ENCODE data around the gene SUPT4H1. TPM values are rescaled to one million over a fixed set of nuclear protein-coding genes. Genes with fewer than 3 reads are reported as not detected.

Gene SUPT4H1
- total RNA-seq, 1 donor from 2014 or later = 95.7 TPM

GRCh38 chr17:58321571-58322525 lies 30.2 kb downstream of the SUPT4H1 start:
- peaks cover 6% of the 10 kb centered on the region for H3K4me1 Mint-ChIP-seq (ENCODE audit: low read depth)
- H3K36me3 Mint-ChIP-seq (ENCODE audit: insufficient read depth) = peaks cover 13% of the 10 kb centered on the region
- peak overlapping the region; percentile 24 for H3K4me3 Mint-ChIP-seq (ENCODE audit: low read depth)
- no peak for TF ChIP-seq CTCF (IDR thresholded peaks at IDR 0.05; ENCODE audit: unreplicated experiment)
- no peak for DNase-seq (ENCODE audit: low spot score, unreplicated experiment)
- H3K27ac Mint-ChIP-seq = no peak overlapping the region
- no peaks in the 10 kb centered on the region for H3K9me3 Mint-ChIP-seq (ENCODE audit: low read depth)
- H3K27me3 Mint-ChIP-seq = no peaks in the 10 kb centered on the region

GRCh38 chr17:58320570-58321323 lies 31.3 kb downstream of the SUPT4H1 start:
- Mint-ChIP-seq H3K27ac (no peak overlapping the region), H3K27me3 (no peaks in the 10 kb centered on the region), H3K9me3 (ENCODE audit: low read depth) (no peaks in the 10 kb centered on the region), H3K4me1 (ENCODE audit: low read depth) (peaks cover 6% of the 10 kb centered on the region), H3K4me3 (ENCODE audit: low read depth) (no peak overlapping the region), H3K36me3 (ENCODE audit: insufficient read depth) (peaks cover 13% of the 10 kb centered on the region)
- TF ChIP-seq CTCF (IDR thresholded peaks at IDR 0.05; ENCODE audit: unreplicated experiment) = no peak
- DNase-seq (ENCODE audit: low spot score, unreplicated experiment) = no peak

GRCh38 chr17:58320163-58320558 lies 31.8 kb downstream of the SUPT4H1 start:
- peaks cover 13% of the 10 kb centered on the region for H3K36me3 Mint-ChIP-seq (ENCODE audit: insufficient read depth)
- H3K27ac Mint-ChIP-seq = no peak overlapping the region
- no peak overlapping the region for H3K4me3 Mint-ChIP-seq (ENCODE audit: low read depth)
- no peaks in the 10 kb centered on the region for H3K9me3 Mint-ChIP-seq (ENCODE audit: low read depth)
- no peaks in the 10 kb centered on the region for H3K27me3 Mint-ChIP-seq
- H3K4me1 Mint-ChIP-seq (ENCODE audit: low read depth) = peaks cover 5% of the 10 kb centered on the region
- DNase-seq (ENCODE audit: low spot score, unreplicated experiment) = no peak
- no peak for TF ChIP-seq CTCF (IDR thresholded peaks at IDR 0.05; ENCODE audit: unreplicated experiment)

- Mint-ChIP-seq H3K27ac (no peak overlapping the region), H3K36me3 (ENCODE audit: insufficient read depth) (peaks cover 13% of the 10 kb centered on the region), H3K4me3 (ENCODE audit: low read depth) (no peak overlapping the region), H3K9me3 (ENCODE audit: low read depth) (no peaks in the 10 kb centered on the region), H3K4me1 (ENCODE audit: low read depth) (peaks cover 3% of the 10 kb centered on the region), H3K27me3 (no peaks in the 10 kb centered on the region)
- TF ChIP-seq CTCF (IDR thresholded peaks at IDR 0.05; ENCODE audit: unreplicated experiment) = no peak
- no peak for DNase-seq (ENCODE audit: low spot score, unreplicated experiment)
Measured at GRCh38 chr17:58319173-58320162, 32.5 kb downstream of the SUPT4H1 start.
